T-helper 2 cell treated with Interferon-gamma antibody and Interleukin-4, amounts not matched to agents 100 ng/mL and 5 ng/mL, for 36 hours (primary cell): ENCODE measurements around the gene MOSMO. TPM values are rescaled to one million over a fixed set of nuclear protein-coding genes. Genes with fewer than 3 reads are reported as not detected.
"Not testable (repeated sequence)": the region's sequence is repeated elsewhere in the genome, so short reads cannot be mapped to it uniquely, and the experiment has no call there.

Experiments
- intact Hi-C: fragments of 100-400 bp; cut with micrococcal nuclease; formaldehyde crosslinking; loops from one replicate; pipeline ENCODE4 v1.15.1; 2023
- total RNA-seq: library from RNA; stranded (reverse); gene quantifications from 2 replicates; pipeline ENCODE4 v1.2.3, GENCODE V29; 2022

The MOSMO gene
- total RNA-seq, 1 donor from 2014 or later = 12.9 TPM

DNA sequence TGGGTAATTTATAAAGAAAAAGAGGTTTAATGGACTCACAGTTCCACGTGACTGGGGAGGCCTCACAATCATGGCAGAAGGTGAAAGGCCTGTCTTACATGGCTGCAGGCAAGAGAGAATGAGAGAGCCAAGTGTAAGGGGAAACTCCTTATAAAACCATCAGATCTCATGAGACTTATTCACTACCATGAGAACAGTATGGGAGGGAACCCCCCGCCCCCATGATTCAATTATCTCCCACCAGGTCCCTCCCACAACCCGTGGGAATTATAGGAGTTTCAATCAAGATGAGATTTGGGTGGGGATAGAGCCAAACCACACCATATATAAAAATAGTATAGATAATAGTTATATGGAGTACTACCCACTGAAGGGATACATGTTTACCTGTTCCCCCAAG is 36.0 kb downstream of the MOSMO start:
- intact Hi-C loops = not testable (repeated sequence)

DNA sequence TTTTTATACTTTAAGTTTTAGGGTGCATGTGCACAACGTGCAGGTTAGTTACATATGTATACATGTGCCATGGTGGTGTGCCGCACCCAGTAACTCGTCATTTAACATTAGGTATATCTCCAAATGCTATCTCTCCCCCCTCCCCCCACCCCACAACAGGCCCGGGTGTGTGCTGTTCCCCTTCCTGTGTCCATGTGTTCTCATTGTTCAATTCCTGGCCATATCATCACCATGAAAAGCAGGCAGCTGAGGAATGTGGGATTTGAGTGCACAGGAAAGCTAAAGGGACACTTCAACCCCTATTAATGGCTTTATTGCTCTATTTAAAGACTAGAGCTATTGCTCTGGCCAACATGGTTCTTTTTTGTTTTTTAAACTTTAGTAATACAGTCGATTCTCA is 38.0 kb downstream of the MOSMO start:
- intact Hi-C loops = not testable (repeated sequence)

DNA sequence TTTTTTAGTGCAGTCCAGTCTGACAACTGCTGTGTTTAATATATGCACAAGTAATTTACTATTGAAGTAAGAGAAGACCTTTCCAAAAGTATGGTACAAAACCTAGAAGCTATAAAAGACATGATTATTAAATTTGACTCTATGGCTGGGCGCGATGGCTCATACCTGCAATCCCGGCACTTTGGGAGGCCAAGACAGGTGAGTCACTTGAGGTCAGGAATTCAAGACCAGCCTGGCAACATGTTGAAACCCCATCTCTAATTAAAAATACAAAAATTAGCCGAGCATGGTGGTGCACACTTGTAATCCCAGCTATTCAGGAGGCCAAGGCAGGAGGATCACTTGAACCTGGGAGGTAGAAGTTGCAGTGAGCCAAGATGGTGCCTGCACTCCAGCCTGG is 43.1 kb downstream of the MOSMO start:
- intact Hi-C loops = no loop called here

DNA sequence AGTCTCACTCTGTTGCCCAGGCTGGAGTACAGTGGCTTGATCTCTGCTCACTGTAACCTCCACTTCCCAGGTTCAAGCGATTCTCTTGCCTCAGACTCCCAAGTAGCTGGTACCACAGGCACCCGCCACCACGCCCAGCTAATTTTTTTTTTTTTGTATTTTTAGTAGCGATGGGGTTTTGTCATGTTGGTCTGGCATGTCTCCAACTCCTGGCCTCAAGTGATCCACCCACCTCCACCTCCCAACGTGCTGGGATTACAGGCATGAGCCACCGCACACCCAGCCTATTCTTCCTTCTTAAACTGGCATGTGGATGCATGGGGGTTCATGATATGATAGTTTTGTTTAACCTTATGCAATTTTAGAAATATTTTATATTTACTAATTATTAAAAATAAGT is 45.1 kb downstream of the MOSMO start:
- intact Hi-C loops = no loop called here

DNA sequence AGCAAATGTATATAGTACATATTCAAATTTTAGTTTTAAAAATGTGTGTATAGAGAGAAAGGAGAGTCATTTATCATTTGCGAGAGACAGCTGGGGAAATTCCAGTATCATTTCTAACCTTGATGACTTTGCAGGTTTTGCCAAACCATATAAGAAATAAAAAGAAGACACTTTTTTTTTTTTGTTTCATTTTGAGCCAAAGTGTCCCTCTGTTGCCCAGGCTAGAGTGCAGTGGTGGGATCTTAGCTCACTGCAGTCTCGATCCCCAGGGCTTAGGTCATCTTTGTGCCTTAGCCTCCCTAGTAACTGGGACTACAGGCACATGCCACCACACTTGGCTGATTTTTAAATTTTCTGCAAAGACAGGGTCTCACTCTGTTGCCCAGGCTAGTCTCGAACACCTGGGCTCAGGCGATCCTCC is 46.0 kb downstream of the MOSMO start:
- intact Hi-C loops = no loop called here

DNA sequence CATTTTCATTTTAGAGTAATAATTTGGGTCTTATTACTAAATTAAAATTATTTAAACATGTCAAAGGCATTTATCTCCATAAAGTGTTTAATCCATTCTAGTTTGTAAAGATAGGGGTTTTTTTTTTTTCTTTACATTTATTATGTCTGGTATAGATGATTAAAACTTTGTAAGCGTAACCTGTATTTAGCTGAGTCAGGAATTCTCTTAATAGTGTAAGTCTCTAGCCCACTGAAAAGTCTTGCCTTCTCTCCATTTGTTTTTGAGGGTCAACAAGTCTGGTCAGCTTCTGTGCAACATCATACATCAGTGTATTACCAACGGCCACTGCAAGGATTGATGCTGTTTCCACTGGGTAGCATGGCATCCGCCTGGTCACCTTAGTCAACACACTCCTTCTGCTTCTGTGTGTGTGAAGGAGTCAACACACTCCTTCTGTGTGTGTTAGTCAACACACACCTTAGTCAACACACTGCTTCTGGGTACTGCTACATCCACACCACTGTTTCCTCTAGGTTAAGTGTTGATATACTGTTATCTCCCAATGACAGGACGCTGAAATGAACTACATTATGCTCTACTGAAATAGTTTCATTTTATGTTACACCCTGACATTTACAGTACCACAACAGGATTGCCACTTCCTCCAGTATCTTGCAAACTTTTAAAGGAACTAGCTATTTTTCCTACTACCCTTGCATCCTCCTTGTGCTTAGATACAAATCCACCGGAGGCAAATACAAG is 47.1 kb downstream of the MOSMO start:
- intact Hi-C loops = no loop called here

DNA sequence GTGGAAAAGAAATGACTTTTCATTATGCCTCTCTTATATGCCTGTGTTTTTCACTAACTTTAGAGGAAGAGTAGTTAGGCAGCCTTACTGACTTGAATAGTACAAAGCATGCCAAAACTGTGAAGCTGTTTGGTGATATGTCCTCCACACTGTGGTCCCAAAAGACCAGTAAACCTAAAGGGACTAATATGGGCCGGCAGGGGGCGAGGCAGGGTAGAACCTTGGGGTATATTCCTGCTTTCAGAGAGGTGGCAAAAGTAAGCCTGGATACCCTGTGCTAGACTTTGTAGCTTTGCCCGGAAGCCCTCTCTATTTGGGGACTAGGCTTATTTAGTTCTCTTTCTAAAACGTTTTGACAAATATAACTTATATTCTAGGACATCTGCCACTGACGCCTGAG is 48.0 kb downstream of the MOSMO start:
- intact Hi-C loops = no loop called here

DNA sequence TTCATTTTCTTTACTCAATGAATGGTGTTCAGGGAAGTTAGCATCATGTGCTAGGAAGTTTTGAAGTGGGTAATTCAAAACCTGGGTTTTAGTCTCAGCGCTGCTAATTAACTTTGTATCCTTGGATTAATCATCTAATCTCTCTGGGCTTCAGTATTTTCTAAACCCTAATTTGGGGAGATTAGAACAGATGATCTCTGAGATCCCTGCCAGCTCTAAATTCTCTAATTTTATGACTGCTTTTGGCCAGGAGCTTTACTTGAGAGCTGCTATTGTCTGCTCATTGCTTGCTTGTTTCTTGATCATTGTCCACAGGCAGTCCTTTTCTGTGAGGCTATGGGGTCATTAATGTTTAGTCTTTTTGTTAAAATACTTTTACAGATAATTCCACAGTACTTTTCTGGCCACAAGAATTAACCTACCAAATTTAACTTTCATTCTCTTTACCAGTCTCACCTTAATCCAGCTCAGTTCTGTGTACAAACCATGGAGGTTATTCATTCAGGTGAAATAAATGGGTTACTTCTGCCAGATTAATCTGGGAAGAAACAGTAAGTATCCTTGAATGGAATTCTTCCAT is 56.1 kb downstream of the MOSMO start:
- intact Hi-C loops = no loop called here

DNA sequence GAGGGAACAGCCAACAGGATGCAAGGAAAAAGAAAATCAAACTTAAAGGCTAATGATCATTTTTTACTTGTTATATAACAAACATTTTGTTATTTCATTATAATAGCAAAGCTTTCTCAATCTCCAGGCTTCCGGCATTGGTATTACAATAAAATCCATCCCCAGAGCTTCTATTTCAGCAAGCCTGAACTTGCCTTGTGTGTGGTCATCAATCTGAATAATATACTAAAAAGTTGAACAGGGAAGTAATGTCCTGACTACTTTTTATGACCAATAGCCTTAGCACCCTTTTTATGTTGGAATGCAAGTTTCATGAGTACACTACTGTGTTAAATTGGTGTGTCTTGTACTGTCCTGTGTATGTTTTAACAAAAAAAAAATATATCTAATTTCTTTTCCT is 57.3 kb downstream of the MOSMO start:
- intact Hi-C loops = no loop called here

DNA sequence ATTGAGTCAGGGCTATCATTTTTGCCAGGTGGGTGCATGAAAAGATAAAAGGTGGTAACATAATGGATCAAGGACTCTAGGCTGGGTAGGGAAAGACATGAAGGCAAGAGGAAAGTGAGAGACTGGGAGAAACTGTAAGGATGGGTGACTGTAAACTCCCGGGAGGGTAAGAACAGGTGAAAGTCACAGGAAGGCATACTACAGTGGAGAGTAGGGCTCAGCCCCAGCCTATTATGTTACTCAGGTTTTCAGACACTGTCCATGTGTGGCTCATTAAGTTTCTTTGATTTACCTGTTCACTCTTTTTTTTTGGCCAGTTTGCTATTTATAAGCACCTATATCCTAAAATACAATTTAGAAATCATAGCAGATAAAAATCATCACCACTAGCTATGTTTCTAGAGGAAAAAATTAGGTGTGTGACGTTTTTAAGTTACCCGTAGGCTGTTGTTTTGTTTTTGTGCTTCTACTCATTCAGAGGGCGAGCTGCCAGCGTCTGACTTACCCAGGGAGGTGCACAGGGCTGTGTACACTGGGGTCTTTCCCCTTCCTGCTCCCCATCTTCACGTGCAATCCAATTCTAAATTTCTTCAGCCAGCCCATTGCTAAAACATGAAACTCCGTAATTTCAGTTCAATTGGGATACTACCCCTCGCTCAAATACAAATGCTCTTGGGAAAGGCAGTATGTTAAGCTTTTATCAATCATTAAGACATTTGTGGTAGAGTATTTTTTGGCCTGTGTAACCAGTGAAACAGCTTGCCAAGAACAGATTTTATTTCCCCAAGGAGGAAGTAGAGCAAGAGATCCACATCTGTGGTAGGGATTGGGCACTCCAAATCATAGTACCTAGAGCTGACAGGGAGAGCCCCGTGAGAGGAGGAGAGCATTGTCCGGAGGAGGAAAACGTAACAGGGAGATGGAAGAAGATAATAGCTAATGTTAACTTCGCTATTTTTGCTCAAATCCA is 62.7 kb downstream of the MOSMO start:
- intact Hi-C loops = no loop called here

DNA sequence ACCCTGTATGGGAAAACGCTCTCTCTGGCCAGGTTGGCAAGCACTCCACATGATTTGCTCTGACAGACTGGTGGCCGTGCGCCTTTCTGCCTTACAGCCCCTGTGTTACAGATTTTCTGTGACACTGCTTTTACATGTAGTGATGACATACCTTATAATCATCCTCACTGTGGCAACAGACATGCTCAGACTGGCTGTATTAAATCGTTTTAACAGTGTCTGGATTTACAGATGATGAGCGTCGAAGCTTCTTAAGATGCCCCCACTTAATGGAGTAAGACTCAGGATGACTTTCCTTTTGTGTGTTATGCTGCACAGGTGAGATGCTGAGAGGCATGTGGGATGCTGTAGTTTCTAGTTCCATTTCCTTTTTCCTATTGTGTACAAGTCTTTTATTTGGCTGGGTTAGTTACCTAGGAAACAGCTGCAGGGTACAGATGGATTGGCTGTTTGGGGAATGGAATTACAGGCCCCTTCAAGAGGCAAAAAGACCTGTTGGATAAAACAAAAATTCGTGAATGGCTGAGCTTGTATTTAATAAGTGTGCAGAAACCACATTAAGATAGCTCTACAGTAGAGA is 63.5 kb downstream of the MOSMO start:
- intact Hi-C loops = no loop called here

DNA sequence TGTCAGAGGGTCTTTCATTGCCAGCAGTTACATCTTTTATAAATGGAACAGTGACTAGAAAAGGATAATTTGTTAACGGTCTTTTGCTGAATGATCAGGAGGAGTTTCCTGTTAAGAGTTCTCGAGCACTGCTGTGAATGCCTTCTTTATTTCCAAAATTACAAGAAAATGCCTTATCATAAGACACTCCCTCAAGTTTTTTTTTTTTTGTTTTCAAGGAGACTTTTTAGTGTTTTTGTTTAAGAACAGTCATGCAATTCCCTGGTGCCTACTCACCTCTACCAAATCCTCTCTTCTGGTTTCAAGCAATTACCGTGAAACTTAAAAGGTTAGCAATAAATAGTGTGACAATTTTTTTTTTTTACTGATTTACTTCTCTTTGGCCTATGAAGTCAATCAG is 65.4 kb downstream of the MOSMO start:
- intact Hi-C loops = no loop called here

DNA sequence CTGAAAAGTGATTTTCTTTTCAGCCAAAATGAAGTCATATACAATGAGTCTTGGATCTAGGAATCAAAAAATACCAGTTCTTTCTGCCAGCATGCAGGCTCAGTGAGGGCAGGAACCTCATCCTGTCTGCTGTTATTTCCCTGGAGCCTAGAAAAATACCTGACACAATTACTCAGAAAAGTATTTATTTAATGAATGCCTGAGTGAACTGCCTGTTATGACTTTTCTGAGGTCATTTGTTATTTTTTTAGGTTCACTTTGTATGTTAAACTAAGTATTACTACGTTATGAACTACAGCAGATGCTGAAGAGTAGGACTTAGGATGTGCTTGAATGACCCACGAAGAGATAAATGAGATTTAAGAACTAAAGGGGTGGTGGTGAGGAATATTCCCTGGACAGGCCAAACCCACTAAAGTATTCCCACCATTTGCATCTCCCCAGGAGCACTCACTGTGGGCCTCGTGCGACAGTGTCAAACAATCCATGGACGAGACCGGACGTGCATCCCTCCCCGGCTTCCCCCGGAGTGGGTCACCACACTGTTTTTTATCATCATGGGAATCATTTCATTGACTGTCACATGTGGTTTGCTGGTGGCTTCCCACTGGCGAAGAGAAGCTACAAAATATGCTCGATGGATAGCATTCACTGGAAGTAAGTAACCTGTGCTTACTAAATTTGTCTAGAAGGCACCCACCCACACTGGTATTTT is 67.3 kb downstream of the MOSMO start:
- intact Hi-C loops = loop anchor here (5.0 kb wide), 1 partner anchor 123 kb away; the partner anchor contains the start of gene UQCRC2

DNA sequence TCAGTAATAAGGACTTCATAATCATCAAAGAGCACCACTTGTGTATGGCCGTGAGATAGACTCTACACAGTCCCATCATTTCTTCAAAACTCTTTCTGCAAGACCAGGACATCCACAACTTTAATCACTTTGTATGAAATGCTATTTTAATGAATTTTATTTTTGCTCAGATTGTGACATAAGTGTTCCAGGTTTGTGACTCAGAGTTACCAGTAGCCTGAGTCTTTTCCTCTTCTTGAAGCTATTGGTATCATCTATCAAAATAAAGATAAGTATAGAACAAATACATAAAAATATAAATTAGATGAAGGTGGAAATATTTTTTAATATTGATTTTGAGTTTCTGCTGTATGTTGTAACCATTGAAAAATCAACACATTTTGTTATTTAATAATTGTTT is 67.9 kb downstream of the MOSMO start:
- intact Hi-C loops = loop anchor here (5.0 kb wide), 1 partner anchor 123 kb away; the partner anchor contains the start of gene UQCRC2

DNA sequence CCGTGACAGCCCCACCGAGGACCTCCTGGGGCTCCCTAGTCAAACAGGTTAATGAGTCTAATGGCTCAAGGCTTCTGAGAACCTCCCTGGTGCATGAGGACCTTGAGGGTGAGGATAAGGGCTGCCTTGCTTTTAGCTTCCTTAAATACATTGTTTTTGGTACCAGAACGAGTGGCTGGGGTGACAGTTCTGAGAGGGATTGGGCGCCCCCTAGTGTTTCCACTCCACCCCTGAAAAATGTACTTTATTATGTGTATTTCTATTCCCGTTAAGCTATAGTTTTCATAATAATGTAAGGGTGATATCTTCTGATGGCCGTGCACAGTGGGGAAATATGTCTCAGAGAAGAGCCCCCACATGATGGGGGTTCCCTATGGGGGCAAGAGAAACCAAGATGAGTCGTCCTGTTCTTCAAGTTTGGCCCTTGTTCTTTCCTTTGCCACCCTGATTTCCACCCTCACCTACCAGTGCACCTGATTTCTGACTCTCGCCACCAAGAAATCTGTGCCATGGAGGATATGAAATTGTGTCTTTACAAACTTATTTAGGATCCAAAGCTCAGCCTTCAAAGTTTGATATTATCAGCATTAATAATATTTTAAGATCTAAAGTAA is 69.9 kb downstream of the MOSMO start:
- intact Hi-C loops = loop anchor here (1.0 to 5.0 kb wide), 3 partner anchors 77 to 126 kb away; partner anchors contain the start of genes PDZD9 and UQCRC2

DNA sequence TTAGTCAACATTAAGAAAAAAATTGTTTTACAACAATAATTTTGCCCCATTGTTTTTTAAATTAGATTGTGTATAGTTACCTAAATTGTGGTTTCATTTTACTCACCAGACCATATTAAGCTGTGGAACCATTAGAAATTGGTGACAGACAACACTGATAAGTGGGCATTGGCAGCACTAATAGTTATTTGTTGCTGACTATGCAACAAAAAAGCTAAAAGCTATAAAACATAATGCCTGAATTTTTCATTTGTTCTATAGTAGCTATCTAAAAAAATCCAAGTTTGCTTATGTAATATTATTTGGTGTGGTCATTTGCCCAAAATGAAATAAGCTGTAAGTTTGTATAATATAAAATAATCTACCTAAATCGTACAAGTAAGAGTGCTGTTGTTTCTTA is 70.7 kb downstream of the MOSMO start:
- intact Hi-C loops = loop anchor here (5.0 kb wide), 1 partner anchor 126 kb away; the partner anchor contains the start of gene UQCRC2

DNA sequence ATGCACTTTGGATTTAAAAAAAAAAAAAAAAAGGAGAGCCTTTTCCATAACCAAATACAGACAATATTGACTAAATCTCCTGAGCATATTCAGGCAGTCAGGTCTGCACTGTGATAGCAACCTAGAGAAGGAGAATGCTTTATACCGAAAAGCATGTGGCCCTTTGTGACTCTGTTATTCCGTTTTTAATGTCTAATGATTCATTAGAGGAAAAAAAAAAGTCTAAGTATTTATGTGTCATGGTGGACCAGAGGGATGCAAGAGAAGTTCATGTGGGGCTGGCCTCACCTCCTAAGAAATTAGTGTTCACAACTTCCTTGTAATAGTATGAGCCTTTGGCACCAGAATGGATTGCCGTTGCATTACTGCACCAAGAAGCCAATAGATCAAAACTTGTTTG is 73.1 kb downstream of the MOSMO start:
- intact Hi-C loops = no loop called here

DNA sequence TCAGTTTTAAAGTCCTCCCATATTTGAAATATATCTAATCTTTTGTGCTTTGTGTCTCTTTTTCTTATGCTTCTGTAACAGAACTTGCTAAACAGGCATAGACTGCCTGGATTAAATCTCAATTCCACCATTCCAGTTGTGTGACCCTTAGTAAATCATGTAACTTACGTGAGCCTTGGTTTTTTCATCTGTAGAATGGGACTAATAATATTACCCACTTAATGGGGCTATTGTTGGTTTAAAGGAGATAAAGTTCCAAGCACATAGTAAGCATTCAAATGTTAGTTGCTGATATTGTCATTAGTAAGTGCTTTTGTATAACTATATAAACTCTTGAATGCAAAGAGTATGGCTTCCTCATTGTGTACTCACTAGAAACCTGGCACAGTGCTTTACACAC is 78.5 kb downstream of the MOSMO start:
- intact Hi-C loops = no loop called here

DNA sequence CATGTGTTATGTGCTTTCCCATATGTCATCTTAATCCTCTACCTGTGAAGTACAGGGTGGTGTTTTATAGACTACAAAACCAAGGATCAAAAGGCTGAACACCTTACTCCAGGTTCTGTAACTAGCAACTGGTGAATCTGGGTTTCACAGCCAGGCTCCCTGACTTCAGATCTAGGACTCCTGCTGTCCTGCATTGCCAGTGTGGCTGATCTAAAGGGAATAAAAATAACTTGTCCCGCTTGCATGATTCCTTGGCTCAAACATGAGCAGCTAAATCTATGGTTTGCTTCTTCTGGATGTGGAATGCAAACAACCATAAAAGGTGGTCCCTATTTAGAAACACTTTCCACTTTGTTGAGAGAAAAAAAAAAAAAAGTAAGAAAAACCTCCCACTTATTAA is 80.7 kb downstream of the MOSMO start:
- intact Hi-C loops = no loop called here

DNA sequence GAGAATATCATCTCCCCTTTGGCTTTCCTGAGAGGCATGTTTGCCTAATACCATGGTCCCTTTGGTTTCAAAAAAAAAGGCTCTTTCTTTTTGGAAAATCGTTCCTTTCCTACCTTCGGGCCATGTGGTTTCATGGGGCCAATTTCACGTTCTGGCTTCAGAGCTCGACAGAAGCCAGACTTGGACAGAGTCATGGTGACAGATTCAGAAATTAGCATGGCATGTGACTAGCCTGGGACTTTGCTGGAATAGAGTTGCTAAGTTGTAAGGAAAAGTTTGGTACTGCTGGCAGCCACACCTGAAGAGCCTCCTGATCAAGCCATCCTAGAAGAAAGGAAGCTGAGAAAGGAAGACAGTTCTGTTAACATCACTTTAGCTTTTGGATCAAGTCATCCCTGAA is 82.0 kb downstream of the MOSMO start:
- intact Hi-C loops = no loop called here
